ENCODE measurements around the gene CAB39L. TPM values are rescaled to one million over a fixed set of nuclear protein-coding genes. Genes with fewer than 3 reads are reported as not detected.

CAB39L gene
- total and polyA plus RNA-seq, 4 donors, result 1.8 to 5.1 (median 2.1) TPM

GRCh38 chr13:49310251-49310650, 133.6 kb downstream of the CAB39L start:
- Histone ChIP-seq H3K36me3 (ENCODE audit: control insufficient read depth in 4 of 4, insufficient read depth in 3 of 4, low read depth in 1 of 4, low read length in 3 of 4) (no peaks in the 10 kb centered on the region), H3K27ac (ENCODE audit: low read depth in 1 of 2, low read length in 2 of 2) (no peak overlapping the region), H3K27me3 (ENCODE audit: control insufficient read depth in 4 of 4, insufficient read depth in 4 of 4, low read length in 3 of 4) (no peaks in the 10 kb centered on the region), H3K9ac (ENCODE audit: low read depth in 1 of 2, low read length in 2 of 2) (no peak overlapping the region), H3K4me1 (ENCODE audit: control insufficient read depth in 4 of 4, insufficient read depth in 4 of 4, low read length in 3 of 4) (peaks cover 2 to 14% (median 6%) of the 10 kb centered on the region in 4 donors), H3K4me3 (ENCODE audit: low read depth in 1 of 3, low read length in 3 of 3) (no peak overlapping the region), H3K9me3 (ENCODE audit: control insufficient read depth in 4 of 4, low read length in 3 of 4) (no peaks in the 10 kb centered on the region)
- TF ChIP-seq HNF4G (IDR thresholded peaks at IDR 0.05) (no peak), FOXA1 (IDR thresholded peaks at IDR 0.05) (no peak), CTCF (IDR thresholded peaks at IDR 0.05; ENCODE audit: low read depth, low read length, missing input control) (no peak), RAD21 (IDR thresholded peaks at IDR 0.05) (no peak), ZBTB33 (IDR thresholded peaks at IDR 0.05) (no peak), RXRA (IDR thresholded peaks at IDR 0.05) (no peak), YY1 (IDR thresholded peaks at IDR 0.05) (no peak), MAX (IDR thresholded peaks at IDR 0.05) (no peak), SP1 (IDR thresholded peaks at IDR 0.05) (no peak), JUND (IDR thresholded peaks at IDR 0.05) (no peak), NR2F2 (IDR thresholded peaks at IDR 0.05) (no peak), EGR1 (IDR thresholded peaks at IDR 0.05; ENCODE audit: low read depth in 2 of 2) (no peak), HNF4A (conservative IDR thresholded peaks at IDR 0.05) (no peak), TAF1 (conservative IDR thresholded peaks at IDR 0.05) (no peak), FOXA2 (IDR thresholded peaks at IDR 0.05) (no peak), GABPA (IDR thresholded peaks at IDR 0.05 in 1 of 2, conservative IDR thresholded peaks at IDR 0.05 in 1 of 2) (no peak)
- TF ChIP-seq, protein P1, sequence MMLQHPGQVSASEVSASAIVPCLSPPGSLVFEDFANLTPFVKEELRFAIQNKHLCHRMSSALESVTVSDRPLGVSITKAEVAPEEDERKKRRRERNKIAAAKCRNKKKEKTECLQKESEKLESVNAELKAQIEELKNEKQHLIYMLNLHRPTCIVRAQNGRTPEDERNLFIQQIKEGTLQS (IDR thresholded peaks at IDR 0.05), result no peak
- TF ChIP-seq, protein P2, sequence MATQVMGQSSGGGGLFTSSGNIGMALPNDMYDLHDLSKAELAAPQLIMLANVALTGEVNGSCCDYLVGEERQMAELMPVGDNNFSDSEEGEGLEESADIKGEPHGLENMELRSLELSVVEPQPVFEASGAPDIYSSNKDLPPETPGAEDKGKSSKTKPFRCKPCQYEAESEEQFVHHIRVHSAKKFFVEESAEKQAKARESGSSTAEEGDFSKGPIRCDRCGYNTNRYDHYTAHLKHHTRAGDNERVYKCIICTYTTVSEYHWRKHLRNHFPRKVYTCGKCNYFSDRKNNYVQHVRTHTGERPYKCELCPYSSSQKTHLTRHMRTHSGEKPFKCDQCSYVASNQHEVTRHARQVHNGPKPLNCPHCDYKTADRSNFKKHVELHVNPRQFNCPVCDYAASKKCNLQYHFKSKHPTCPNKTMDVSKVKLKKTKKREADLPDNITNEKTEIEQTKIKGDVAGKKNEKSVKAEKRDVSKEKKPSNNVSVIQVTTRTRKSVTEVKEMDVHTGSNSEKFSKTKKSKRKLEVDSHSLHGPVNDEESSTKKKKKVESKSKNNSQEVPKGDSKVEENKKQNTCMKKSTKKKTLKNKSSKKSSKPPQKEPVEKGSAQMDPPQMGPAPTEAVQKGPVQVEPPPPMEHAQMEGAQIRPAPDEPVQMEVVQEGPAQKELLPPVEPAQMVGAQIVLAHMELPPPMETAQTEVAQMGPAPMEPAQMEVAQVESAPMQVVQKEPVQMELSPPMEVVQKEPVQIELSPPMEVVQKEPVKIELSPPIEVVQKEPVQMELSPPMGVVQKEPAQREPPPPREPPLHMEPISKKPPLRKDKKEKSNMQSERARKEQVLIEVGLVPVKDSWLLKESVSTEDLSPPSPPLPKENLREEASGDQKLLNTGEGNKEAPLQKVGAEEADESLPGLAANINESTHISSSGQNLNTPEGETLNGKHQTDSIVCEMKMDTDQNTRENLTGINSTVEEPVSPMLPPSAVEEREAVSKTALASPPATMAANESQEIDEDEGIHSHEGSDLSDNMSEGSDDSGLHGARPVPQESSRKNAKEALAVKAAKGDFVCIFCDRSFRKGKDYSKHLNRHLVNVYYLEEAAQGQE (IDR thresholded peaks at IDR 0.05), result no peak
- WGBS, result 95% methylated on average over 3 of the region's 3 CpGs
- no peak for DNase-seq (ENCODE audit: low spot score)

Data from liver (tissue), 9 donors.